Tibial nerve (tissue), 4 donors: ENCODE results near the gene MSRB3.

Source experiments
- EP300 ChIP-seq, 2 donors: sonication (generic); formaldehyde crosslinking; IDR thresholded peaks; one replicate each; pipeline ENCODE4 v1.6.1; 2017; ENCODE audit warnings: antibody characterized with exemption in 2 of 2, mild to moderate bottlenecking in 1 of 2
- TF ChIP-seq, protein P1 (sequence below), 5 experiments: fragments of 200-600 bp in 3 of 5; fragments of 450-650 bp in 2 of 5; sonication (generic) in 3 of 5; IDR thresholded peaks; one replicate each; pipeline ENCODE4 v1.5.1; 2016 to 2019; ENCODE audit warnings: antibody characterized with exemption in 5 of 5, mild to moderate bottlenecking in 3 of 5, moderate library complexity in 2 of 5

GRCh38 chr12:65372574-65372973 lies 94.1 kb downstream of the MSRB3 start:
- TF ChIP-seq, protein P1, sequence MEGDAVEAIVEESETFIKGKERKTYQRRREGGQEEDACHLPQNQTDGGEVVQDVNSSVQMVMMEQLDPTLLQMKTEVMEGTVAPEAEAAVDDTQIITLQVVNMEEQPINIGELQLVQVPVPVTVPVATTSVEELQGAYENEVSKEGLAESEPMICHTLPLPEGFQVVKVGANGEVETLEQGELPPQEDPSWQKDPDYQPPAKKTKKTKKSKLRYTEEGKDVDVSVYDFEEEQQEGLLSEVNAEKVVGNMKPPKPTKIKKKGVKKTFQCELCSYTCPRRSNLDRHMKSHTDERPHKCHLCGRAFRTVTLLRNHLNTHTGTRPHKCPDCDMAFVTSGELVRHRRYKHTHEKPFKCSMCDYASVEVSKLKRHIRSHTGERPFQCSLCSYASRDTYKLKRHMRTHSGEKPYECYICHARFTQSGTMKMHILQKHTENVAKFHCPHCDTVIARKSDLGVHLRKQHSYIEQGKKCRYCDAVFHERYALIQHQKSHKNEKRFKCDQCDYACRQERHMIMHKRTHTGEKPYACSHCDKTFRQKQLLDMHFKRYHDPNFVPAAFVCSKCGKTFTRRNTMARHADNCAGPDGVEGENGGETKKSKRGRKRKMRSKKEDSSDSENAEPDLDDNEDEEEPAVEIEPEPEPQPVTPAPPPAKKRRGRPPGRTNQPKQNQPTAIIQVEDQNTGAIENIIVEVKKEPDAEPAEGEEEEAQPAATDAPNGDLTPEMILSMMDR (IDR thresholded peaks at IDR 0.05), result no peak
- no peak for TF ChIP-seq EP300 (IDR thresholded peaks at IDR 0.05)
